Activated CD8-positive, alpha-beta T cell treated with anti-CD3 and anti-CD28 coated beads, Interleukin-2, amount 10 ng/mL, durations not matched to agents 7 days and 5 days (primary cell): ENCODE measurements around the gene NFYA. TPM values are rescaled to one million over a fixed set of nuclear protein-coding genes. Genes with fewer than 3 reads are reported as not detected.
A peak's percentile ranks its signal among the peaks of the same experiment; 100 is the strongest.

ENCODE experiments used
- ATAC-seq: fragments of 150-1000 bp; cut with Tn5 transposase; one replicate; pipeline ENCODE4 v1.10.0; 2021; ENCODE audit warnings: moderate library complexity
- CTCF ChIA-PET: fragments of 350-600 bp; sonication (Branson Sonifier 250); formaldehyde crosslinking; loops from one replicate; lab custom pipeline; 2021; ENCODE audit warnings: antibody characterized with exemption; lab: Charles Lee
- POLR2A ChIA-PET: fragments of 350-600 bp; sonication (Branson Sonifier 250); formaldehyde crosslinking; loops from one replicate; lab custom pipeline; 2021; ENCODE audit warnings: antibody characterized with exemption; lab: Charles Lee
- DNase-seq: peaks from one replicate; pipeline ENCODE4 v3.0.0-alpha.2; 2020
- H3K27ac Mint-ChIP-seq: one replicate; pipeline ENCODE4 v1.8.0; 2021; ENCODE audit warnings: mild to moderate bottlenecking, mixed read lengths
- H3K27me3 Mint-ChIP-seq: one replicate; pipeline ENCODE4 v1.8.0; 2021; ENCODE audit warnings: low read depth, mixed read lengths
- H3K36me3 Mint-ChIP-seq: one replicate; pipeline ENCODE4 v1.8.0; 2021; ENCODE audit warnings: low read depth, mixed read lengths
- H3K4me1 Mint-ChIP-seq: one replicate; pipeline ENCODE4 v1.8.0; 2021; ENCODE audit warnings: low read depth, mixed read lengths
- H3K4me3 Mint-ChIP-seq: one replicate; pipeline ENCODE4 v1.8.0; 2021; ENCODE audit warnings: mild to moderate bottlenecking, mixed read lengths
- H3K9me3 Mint-ChIP-seq: one replicate; pipeline ENCODE4 v1.8.0; 2022; ENCODE audit warnings: mixed read lengths; ENCODE audit not compliant: insufficient read depth
- total RNA-seq, 2 experiments: library from RNA; stranded (reverse); gene quantifications; one replicate each; pipeline ENCODE4 v1.2.3, GENCODE V29; 2021

NFYA gene
- total RNA-seq, 2 experiments from 2014 or later = 32.3 to 32.5 TPM

GRCh38 chr6:41073203-41073967 is 611 bp downstream of the NFYA start:
- Mint-ChIP-seq H3K4me1 (peaks cover 52% of the 10 kb centered on the region), H3K4me3 (peak overlapping the region; percentile 91), H3K36me3 (peaks cover 33% of the 10 kb centered on the region), H3K27ac (peak overlapping the region; percentile 98), H3K9me3 (no peaks in the 10 kb centered on the region), H3K27me3 (no peaks in the 10 kb centered on the region)
- peak; percentile 89 for DNase-seq
- peak; percentile 3 for ATAC-seq
- CTCF ChIA-PET = interaction anchor here (0.6 to 1.5 kb wide), 9 partner anchors 14 to 260 kb away, joined by 3 to 6 read pairs (median 4); partner anchors contain the start of gene TREML2
- POLR2A ChIA-PET = interaction anchor here (0.6 to 1.8 kb wide), 7 partner anchors 45 to 261 kb away, joined by 3 to 11 read pairs (median 3); partner anchors contain the start of gene TREML2

- Mint-ChIP-seq H3K27me3 (no peaks in the 10 kb centered on the region), H3K9me3 (no peaks in the 10 kb centered on the region), H3K4me1 (peaks cover 49% of the 10 kb centered on the region), H3K4me3 (peak overlapping the region; percentile 90), H3K36me3 (peaks cover 39% of the 10 kb centered on the region), H3K27ac (peak overlapping the region; percentile 93)
- ChIA-PET CTCF (interaction anchor here (0.9 to 3.5 kb wide), 4 partner anchors 18 to 246 kb away, joined by 3 to 27 read pairs (median 9); no protein-coding TSS in a partner anchor), POLR2A (interaction anchor here (0.7 kb wide), 1 partner anchor 126 kb away, joined by 3 read pairs; no protein-coding TSS in a partner anchor)
- DNase-seq (no peak), ATAC-seq (no peak)
These were observed 1.4 kb downstream of the NFYA start for GRCh38 chr6:41073968-41074691.

- Mint-ChIP-seq H3K4me3 (peak overlapping the region; percentile 90), H3K36me3 (peaks cover 39% of the 10 kb centered on the region), H3K27ac (peak overlapping the region; percentile 93), H3K4me1 (peaks cover 49% of the 10 kb centered on the region), H3K27me3 (no peaks in the 10 kb centered on the region), H3K9me3 (no peaks in the 10 kb centered on the region)
- DNase-seq (no peak), ATAC-seq (no peak)
- POLR2A ChIA-PET = interaction anchor here (0.7 to 1.5 kb wide), 2 partner anchors 126 to 259 kb away, joined by 3 to 4 read pairs; no protein-coding TSS in a partner anchor
- CTCF ChIA-PET = interaction anchor here (0.9 to 3.5 kb wide), 5 partner anchors 13 to 245 kb away, joined by 3 to 27 read pairs (median 5); no protein-coding TSS in a partner anchor
These were observed 2.1 kb downstream of the NFYA start for GRCh38 chr6:41074692-41075436.

DNA sequence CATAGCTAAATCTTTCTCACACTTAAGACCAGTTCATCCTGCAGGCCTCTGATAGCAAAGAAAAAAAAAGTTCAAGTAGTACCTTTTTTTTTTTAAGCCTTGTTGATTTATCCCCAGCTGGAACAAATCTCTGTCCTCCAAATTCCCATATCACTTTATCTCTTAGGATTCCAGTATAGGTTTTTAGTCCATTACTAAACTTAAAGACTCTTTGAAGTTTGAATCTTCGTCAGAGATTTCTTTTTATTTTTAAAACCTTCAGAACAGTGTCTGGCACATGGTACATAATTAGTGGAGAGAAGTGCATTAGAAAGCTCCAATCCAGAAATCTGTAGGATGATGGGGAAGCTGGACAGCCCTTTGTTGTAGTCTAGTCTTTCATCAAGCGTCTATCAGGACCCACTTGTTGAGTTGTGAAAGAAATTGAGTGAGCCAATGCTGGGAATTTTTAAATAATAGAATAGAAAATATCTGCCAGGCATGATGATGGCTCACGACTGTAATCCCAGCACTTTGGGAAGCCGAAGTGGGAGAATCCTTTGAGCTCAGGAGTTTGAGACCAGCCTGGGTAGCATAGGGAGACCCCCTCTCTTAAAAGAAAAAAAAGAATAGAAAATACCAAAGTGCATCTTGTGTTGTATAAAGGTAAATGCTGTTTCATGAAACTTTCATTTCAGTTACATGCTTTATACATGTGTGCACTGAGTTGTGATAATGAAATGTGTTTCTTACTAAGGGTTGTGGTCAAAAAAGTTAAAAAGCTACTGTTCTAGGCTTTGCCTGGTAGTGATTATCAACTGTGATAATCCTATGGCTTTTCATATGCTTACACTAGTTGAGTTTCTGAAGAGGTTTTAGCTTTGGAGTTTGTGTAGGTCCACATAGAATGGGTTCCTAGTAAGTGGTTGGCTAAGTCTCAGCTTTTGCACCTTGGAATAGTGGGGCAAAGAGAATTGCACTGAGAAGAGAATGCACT is 3.2 kb downstream of the NFYA start:
- Mint-ChIP-seq H3K4me3 (peak overlapping the region; percentile 22), H3K36me3 (peaks cover 43% of the 10 kb centered on the region), H3K27ac (peak overlapping the region; percentile 53), H3K27me3 (no peaks in the 10 kb centered on the region), H3K4me1 (peaks cover 53% of the 10 kb centered on the region), H3K9me3 (no peaks in the 10 kb centered on the region)
- ChIA-PET POLR2A (interaction anchor here (1.0 to 1.5 kb wide), 3 partner anchors 106 to 258 kb away, joined by 3 to 4 read pairs (median 4); no protein-coding TSS in a partner anchor), CTCF (interaction anchor here (0.7 to 3.5 kb wide), 10 partner anchors 12 to 293 kb away, joined by 3 to 27 read pairs (median 4); partner anchors contain the start of gene TREML2)
- ATAC-seq = no peak
- no peak for DNase-seq

DNA sequence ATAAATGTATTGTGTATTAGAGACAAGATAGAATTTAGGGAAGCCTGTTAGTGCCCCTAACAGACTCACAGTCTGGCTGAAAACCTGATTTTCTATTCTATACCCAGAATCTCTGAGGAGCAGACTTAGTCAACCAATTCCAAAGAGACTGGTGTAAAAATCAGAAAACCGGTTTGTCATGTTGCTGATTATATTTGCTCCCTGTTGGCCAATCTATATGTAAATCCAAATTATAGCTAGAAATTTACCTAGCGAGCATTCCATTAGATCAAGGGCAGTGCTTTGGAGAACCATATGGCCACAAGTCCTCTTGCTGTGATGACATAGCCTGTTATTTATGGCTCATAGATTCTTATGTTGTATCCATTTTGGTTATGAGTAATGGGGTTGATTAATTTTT is 4.8 kb downstream of the NFYA start:
- CTCF ChIA-PET = interaction anchor here (1.2 kb wide), 1 partner anchor 105 kb away, joined by 6 read pairs; no protein-coding TSS in a partner anchor
- POLR2A ChIA-PET = interaction anchor here (1.1 kb wide), 1 partner anchor 8 kb away, joined by 3 read pairs; no protein-coding TSS in a partner anchor
- DNase-seq = no peak
- no peak for ATAC-seq
- Mint-ChIP-seq H3K9me3 (no peaks in the 10 kb centered on the region), H3K4me1 (peaks cover 64% of the 10 kb centered on the region), H3K36me3 (peaks cover 54% of the 10 kb centered on the region), H3K27me3 (no peaks in the 10 kb centered on the region), H3K27ac (no peak overlapping the region), H3K4me3 (no peak overlapping the region)

- ChIA-PET POLR2A (interaction anchor here (1.1 kb wide), 1 partner anchor 9 kb away, joined by 3 read pairs; no protein-coding TSS in a partner anchor), CTCF (interaction anchor here (1.2 kb wide), 1 partner anchor 104 kb away, joined by 6 read pairs; no protein-coding TSS in a partner anchor)
- Mint-ChIP-seq H3K4me3 (no peak overlapping the region), H3K27ac (no peak overlapping the region), H3K27me3 (no peaks in the 10 kb centered on the region), H3K4me1 (peaks cover 69% of the 10 kb centered on the region), H3K9me3 (no peaks in the 10 kb centered on the region), H3K36me3 (peaks cover 58% of the 10 kb centered on the region)
- ATAC-seq = no peak
- no peak for DNase-seq
These were observed 5.3 kb downstream of the NFYA start for GRCh38 chr6:41078101-41078500.

DNA sequence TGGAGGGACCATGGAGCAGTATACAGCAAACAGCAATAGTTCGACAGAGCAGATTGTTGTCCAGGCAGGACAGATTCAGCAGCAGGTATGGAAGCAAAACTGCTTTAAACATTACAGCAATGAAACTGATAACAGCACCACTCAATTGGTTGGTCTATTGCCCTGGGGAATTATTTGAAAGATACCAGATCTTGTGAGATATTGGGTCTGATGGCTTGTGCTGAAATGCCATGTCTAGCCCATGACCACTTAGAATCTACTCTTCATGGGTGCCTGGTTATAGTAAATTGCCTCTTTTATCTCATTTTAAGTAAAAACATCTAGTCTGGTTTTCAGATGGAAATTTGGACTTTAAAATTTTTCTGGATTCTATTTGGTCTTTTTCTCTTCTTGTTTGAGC is 6.3 kb downstream of the NFYA start:
- ChIA-PET CTCF (interaction anchor here (0.9 to 2.2 kb wide), 4 partner anchors 8 to 103 kb away, joined by 3 to 16 read pairs (median 4); no protein-coding TSS in a partner anchor), POLR2A (no interaction called here)
- H3K9me3 Mint-ChIP-seq = no peaks in the 10 kb centered on the region
- H3K4me3 Mint-ChIP-seq = no peak overlapping the region
- peaks cover 66% of the 10 kb centered on the region for H3K36me3 Mint-ChIP-seq
- no peak overlapping the region for H3K27ac Mint-ChIP-seq
- ATAC-seq (no peak), DNase-seq (no peak)
- H3K27me3 Mint-ChIP-seq = no peaks in the 10 kb centered on the region
- H3K4me1 Mint-ChIP-seq = peaks cover 76% of the 10 kb centered on the region

DNA sequence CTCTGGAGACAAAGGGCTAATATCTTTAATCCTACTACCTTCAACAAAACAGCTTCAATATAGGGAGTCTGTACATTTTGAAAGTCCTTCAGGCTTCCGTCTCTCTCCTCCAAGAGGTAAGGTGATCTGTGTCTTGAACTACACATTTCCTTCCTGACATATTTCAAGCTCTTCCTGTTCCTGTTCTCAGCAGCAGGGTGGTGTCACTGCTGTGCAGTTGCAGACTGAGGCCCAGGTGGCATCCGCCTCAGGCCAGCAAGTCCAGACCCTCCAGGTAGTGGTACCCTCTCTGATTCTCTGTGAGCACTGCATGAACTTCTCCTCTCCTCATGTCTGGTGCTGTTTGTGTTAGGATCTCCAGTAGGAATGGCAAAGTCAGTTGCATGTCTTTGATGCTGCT is 7.8 kb downstream of the NFYA start:
- DNase-seq = peak; percentile 57
- peak; percentile 96 for ATAC-seq
- H3K4me3 Mint-ChIP-seq = peak overlapping the region; percentile 69
- H3K36me3 Mint-ChIP-seq = peaks cover 65% of the 10 kb centered on the region
- ChIA-PET CTCF (interaction anchor here (0.7 to 2.2 kb wide), 10 partner anchors 10 to 288 kb away, joined by 3 to 16 read pairs (median 3); no protein-coding TSS in a partner anchor), POLR2A (interaction anchor here (1.6 kb wide), 1 partner anchor 120 kb away, joined by 4 read pairs; the partner anchor contains the start of gene TREML2)
- peaks cover 60% of the 10 kb centered on the region for H3K4me1 Mint-ChIP-seq
- H3K27me3 Mint-ChIP-seq = no peaks in the 10 kb centered on the region
- H3K9me3 Mint-ChIP-seq = no peaks in the 10 kb centered on the region
- H3K27ac Mint-ChIP-seq = peak overlapping the region; percentile 85

DNA sequence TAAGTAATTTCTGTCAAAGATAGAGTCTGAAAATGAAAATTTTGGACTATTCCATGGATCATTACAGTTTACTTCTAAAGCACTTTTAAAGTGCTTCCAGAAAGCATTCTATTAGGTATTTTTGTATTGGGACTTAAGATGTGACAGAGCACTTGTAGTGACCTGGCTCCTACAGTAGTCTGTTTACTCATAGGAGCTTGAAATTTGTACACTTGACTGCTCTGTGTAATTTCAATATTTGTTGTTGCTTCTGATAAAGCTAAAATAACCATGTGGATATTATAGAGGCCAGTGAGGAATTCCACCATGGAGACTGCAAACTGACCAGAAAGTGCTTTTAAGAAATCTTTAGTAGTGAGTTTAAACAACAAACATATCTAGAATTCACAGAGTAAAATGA is 10.3 kb downstream of the NFYA start:
- POLR2A ChIA-PET = no interaction called here
- Mint-ChIP-seq H3K4me1 (peaks cover 47% of the 10 kb centered on the region), H3K9me3 (no peaks in the 10 kb centered on the region), H3K27ac (no peak overlapping the region), H3K27me3 (no peaks in the 10 kb centered on the region), H3K4me3 (no peak overlapping the region), H3K36me3 (peaks cover 72% of the 10 kb centered on the region)
- DNase-seq (no peak), ATAC-seq (no peak)
- CTCF ChIA-PET = interaction anchor here (0.9 to 2.5 kb wide), 4 partner anchors 9 to 224 kb away, joined by 3 to 13 read pairs (median 6); no protein-coding TSS in a partner anchor

DNA sequence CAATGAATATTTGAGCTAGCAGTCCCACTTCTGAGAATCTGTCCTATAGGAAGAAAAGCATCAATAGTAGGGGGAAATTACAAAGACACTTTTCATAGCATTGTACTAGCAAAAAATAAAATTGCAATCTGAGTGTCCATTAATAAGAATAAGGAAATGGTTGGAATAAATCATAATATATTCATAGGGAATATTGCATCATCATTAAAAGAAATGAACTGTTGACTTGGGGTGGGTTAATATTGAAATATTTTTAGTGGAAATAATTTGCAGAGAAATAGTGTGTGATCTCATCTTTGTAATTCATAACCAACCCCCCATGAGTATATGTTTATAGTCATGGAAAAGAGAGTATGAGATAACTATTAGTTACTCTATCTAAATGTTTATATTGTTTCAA is 12.4 kb downstream of the NFYA start:
- DNase-seq (no peak), ATAC-seq (no peak)
- Mint-ChIP-seq H3K36me3 (peaks cover 67% of the 10 kb centered on the region), H3K27me3 (no peaks in the 10 kb centered on the region), H3K9me3 (no peaks in the 10 kb centered on the region), H3K4me1 (peaks cover 32% of the 10 kb centered on the region), H3K4me3 (no peak overlapping the region), H3K27ac (no peak overlapping the region)
- CTCF ChIA-PET = interaction anchor here (0.7 kb wide), 1 partner anchor 133 kb away, joined by 3 read pairs; no protein-coding TSS in a partner anchor
- POLR2A ChIA-PET = no interaction called here
